ENCODE results near the gene TTC28. TPM values are rescaled to one million over a fixed set of nuclear protein-coding genes. Genes with fewer than 3 reads are reported as not detected.

The TTC28 gene
- total RNA-seq, 2 experiments from 2014 or later, result 0.71 to 0.97 TPM

GRCh38 chr22:27999876-28000275, 679.8 kb downstream of the TTC28 start:
- DNase-seq, result no peak
- Mint-ChIP-seq H3K4me1 (peaks cover 1% of the 10 kb centered on the region), H3K27me3 (no peaks in the 10 kb centered on the region), H3K9me3 (no peaks in the 10 kb centered on the region), H3K27ac (no peak overlapping the region), H3K4me3 (no peak overlapping the region), H3K36me3 (no peaks in the 10 kb centered on the region)
- POLR2A ChIA-PET, result no interaction called here
- ATAC-seq (ENCODE audit: low read depth), result no peak

- ATAC-seq (ENCODE audit: low read depth), result no peak
- no peaks in the 10 kb centered on the region for H3K9me3 Mint-ChIP-seq
- H3K36me3 Mint-ChIP-seq, result no peaks in the 10 kb centered on the region
- no peak overlapping the region for H3K4me3 Mint-ChIP-seq
- POLR2A ChIA-PET, result no interaction called here
- DNase-seq, result no peak
- peaks cover 1% of the 10 kb centered on the region for H3K4me1 Mint-ChIP-seq
- no peak overlapping the region for H3K27ac Mint-ChIP-seq
- no peaks in the 10 kb centered on the region for H3K27me3 Mint-ChIP-seq
Measured at GRCh38 chr22:27998511-27999410, 680.9 kb downstream of the TTC28 start.

GRCh38 chr22:27997538-27997937, 682.1 kb downstream of the TTC28 start:
- Mint-ChIP-seq H3K9me3 (no peaks in the 10 kb centered on the region), H3K27me3 (no peaks in the 10 kb centered on the region), H3K36me3 (no peaks in the 10 kb centered on the region), H3K4me1 (no peaks in the 10 kb centered on the region), H3K27ac (no peak overlapping the region), H3K4me3 (no peak overlapping the region)
- POLR2A ChIA-PET, result no interaction called here
- DNase-seq (no peak), ATAC-seq (ENCODE audit: low read depth) (no peak)

GRCh38 chr22:27996981-27997380, 682.7 kb downstream of the TTC28 start:
- no peak overlapping the region for H3K4me3 Mint-ChIP-seq
- POLR2A ChIA-PET, result no interaction called here
- H3K9me3 Mint-ChIP-seq, result no peaks in the 10 kb centered on the region
- no peaks in the 10 kb centered on the region for H3K4me1 Mint-ChIP-seq
- H3K27ac Mint-ChIP-seq, result no peak overlapping the region
- DNase-seq, result no peak
- H3K36me3 Mint-ChIP-seq, result no peaks in the 10 kb centered on the region
- H3K27me3 Mint-ChIP-seq, result no peaks in the 10 kb centered on the region
- ATAC-seq (ENCODE audit: low read depth), result no peak

GRCh38 chr22:27996529-27996925, 683.1 kb downstream of the TTC28 start:
- POLR2A ChIA-PET, result no interaction called here
- no peak overlapping the region for H3K4me3 Mint-ChIP-seq
- H3K4me1 Mint-ChIP-seq, result no peaks in the 10 kb centered on the region
- no peaks in the 10 kb centered on the region for H3K9me3 Mint-ChIP-seq
- no peak overlapping the region for H3K27ac Mint-ChIP-seq
- no peaks in the 10 kb centered on the region for H3K27me3 Mint-ChIP-seq
- DNase-seq (no peak), ATAC-seq (ENCODE audit: low read depth) (no peak)
- H3K36me3 Mint-ChIP-seq, result no peaks in the 10 kb centered on the region

- no peaks in the 10 kb centered on the region for H3K27me3 Mint-ChIP-seq
- H3K4me1 Mint-ChIP-seq, result no peaks in the 10 kb centered on the region
- POLR2A ChIA-PET, result no interaction called here
- H3K4me3 Mint-ChIP-seq, result no peak overlapping the region
- ATAC-seq (ENCODE audit: low read depth) (no peak), DNase-seq (no peak)
- no peak overlapping the region for H3K27ac Mint-ChIP-seq
- no peaks in the 10 kb centered on the region for H3K36me3 Mint-ChIP-seq
- no peaks in the 10 kb centered on the region for H3K9me3 Mint-ChIP-seq
Measured at GRCh38 chr22:27995801-27996528, 683.7 kb downstream of the TTC28 start.

GRCh38 chr22:27994481-27995331, 684.9 kb downstream of the TTC28 start:
- POLR2A ChIA-PET, result no interaction called here

GRCh38 chr22:27993774-27994350, 685.8 kb downstream of the TTC28 start:
- no peaks in the 10 kb centered on the region for H3K36me3 Mint-ChIP-seq
- no peaks in the 10 kb centered on the region for H3K9me3 Mint-ChIP-seq
- DNase-seq (peak; percentile 11), ATAC-seq (ENCODE audit: low read depth) (no peak)
- no peak overlapping the region for H3K27ac Mint-ChIP-seq
- no peak overlapping the region for H3K4me3 Mint-ChIP-seq
- no peaks in the 10 kb centered on the region for H3K27me3 Mint-ChIP-seq
- no peaks in the 10 kb centered on the region for H3K4me1 Mint-ChIP-seq
- POLR2A ChIA-PET, result no interaction called here

More at GRCh38 chr22:27994481-27995331, 684.9 kb downstream of the TTC28 start:
- DNase-seq (peak; percentile 17), ATAC-seq (ENCODE audit: low read depth) (no peak)
- Mint-ChIP-seq H3K27ac (no peak overlapping the region), H3K36me3 (no peaks in the 10 kb centered on the region), H3K27me3 (no peaks in the 10 kb centered on the region), H3K9me3 (no peaks in the 10 kb centered on the region), H3K4me3 (no peak overlapping the region), H3K4me1 (no peaks in the 10 kb centered on the region)

- POLR2A ChIA-PET, result no interaction called here
- DNase-seq, result peak; percentile 19
- H3K4me3 Mint-ChIP-seq, result no peak overlapping the region
- no peak for ATAC-seq (ENCODE audit: low read depth)
- H3K27me3 Mint-ChIP-seq, result no peaks in the 10 kb centered on the region
- H3K36me3 Mint-ChIP-seq, result no peaks in the 10 kb centered on the region
- H3K27ac Mint-ChIP-seq, result no peak overlapping the region
- no peaks in the 10 kb centered on the region for H3K9me3 Mint-ChIP-seq
- peaks cover 1% of the 10 kb centered on the region for H3K4me1 Mint-ChIP-seq
Measured at GRCh38 chr22:27993201-27993635, 686.4 kb downstream of the TTC28 start.

GRCh38 chr22:27992294-27993165, 687.1 kb downstream of the TTC28 start:
- H3K4me3 Mint-ChIP-seq, result no peak overlapping the region
- peaks cover 3% of the 10 kb centered on the region for H3K4me1 Mint-ChIP-seq
- peak; percentile 20 for DNase-seq
- ATAC-seq (ENCODE audit: low read depth), result no peak
- H3K27ac Mint-ChIP-seq, result no peak overlapping the region
- no peaks in the 10 kb centered on the region for H3K9me3 Mint-ChIP-seq
- no peaks in the 10 kb centered on the region for H3K36me3 Mint-ChIP-seq
- H3K27me3 Mint-ChIP-seq, result no peaks in the 10 kb centered on the region
- POLR2A ChIA-PET, result no interaction called here

- H3K9me3 Mint-ChIP-seq, result no peaks in the 10 kb centered on the region
- ATAC-seq (ENCODE audit: low read depth) (no peak), DNase-seq (peak; percentile 22)
- H3K27ac Mint-ChIP-seq, result no peak overlapping the region
- H3K4me3 Mint-ChIP-seq, result no peak overlapping the region
- POLR2A ChIA-PET, result no interaction called here
- no peaks in the 10 kb centered on the region for H3K36me3 Mint-ChIP-seq
- peaks cover 4% of the 10 kb centered on the region for H3K4me1 Mint-ChIP-seq
- no peaks in the 10 kb centered on the region for H3K27me3 Mint-ChIP-seq
Measured at GRCh38 chr22:27991586-27992293, 687.9 kb downstream of the TTC28 start.

GRCh38 chr22:27990879-27991278, 688.8 kb downstream of the TTC28 start:
- POLR2A ChIA-PET, result no interaction called here
- Mint-ChIP-seq H3K9me3 (no peaks in the 10 kb centered on the region), H3K27ac (no peak overlapping the region), H3K4me3 (no peak overlapping the region), H3K27me3 (no peaks in the 10 kb centered on the region), H3K36me3 (no peaks in the 10 kb centered on the region), H3K4me1 (peaks cover 4% of the 10 kb centered on the region)
- ATAC-seq (ENCODE audit: low read depth) (no peak), DNase-seq (peak; percentile 21)

All from activated naive CD8-positive, alpha-beta T cell treated with anti-CD3 and anti-CD28 coated beads, Interleukin-2, amount 10 ng/mL, durations not matched to agents 7 days and 5 days (primary cell).